Esophagus squamous epithelium (tissue), 5 donors: ENCODE measurements around the gene TOM1L1. TPM values are rescaled to one million over a fixed set of nuclear protein-coding genes. Genes with fewer than 3 reads are reported as not detected.

Experiments used
- DNase-seq: peaks from one replicate; lab custom pipeline; 2025; lab: John Stamatoyannopoulos, UW
- H3K27ac ChIP-seq, 4 donors: fragments of 200-600 bp; sonication (generic); one replicate each; pipeline ENCODE4 v1.5.1; 2016 to 2019; ENCODE audit warnings: mild to moderate bottlenecking in 1 of 4
- H3K27me3 ChIP-seq, 4 donors: fragments of 200-600 bp; sonication (generic); 1 replicate in 3 of 4; 2 replicates in 1 of 4; pipeline versions ENCODE4 v1.5.1 to v1.6.0; 2017 to 2021; ENCODE audit warnings: antibody characterized with exemption in 1 of 4
- H3K36me3 ChIP-seq, 3 donors: fragments of 200-600 bp; sonication (generic); one replicate each; pipeline ENCODE4 v1.5.1; 2016 to 2019
- H3K4me1 ChIP-seq, 3 donors: fragments of 200-600 bp; sonication (generic); one replicate each; pipeline ENCODE4 v1.5.1; 2017 to 2019
- H3K4me3 ChIP-seq, 4 donors: fragments of 200-600 bp; sonication (generic); 1 replicate in 3 of 4; 2 replicates in 1 of 4; pipeline ENCODE4 v1.5.1; 2016 to 2019; ENCODE audit warnings: mild to moderate bottlenecking in 2 of 4, moderate library complexity in 1 of 4
- H3K9me3 ChIP-seq, 3 donors: fragments of 200-600 bp; sonication (generic); one replicate each; pipeline ENCODE4 v1.5.1; 2016 to 2019
- POLR2A ChIP-seq, 4 donors: fragments of 450-650 bp; IDR thresholded peaks; one replicate each; pipeline ENCODE4 v1.6.1; 2017; ENCODE audit warnings: antibody characterized with exemption in 4 of 4, mild to moderate bottlenecking in 4 of 4, moderate library complexity in 3 of 4
- WGBS, 2 donors: methylation state at CpG; one replicate each; pipeline ENCODE4 v1.1.5; 2018; 5-methylcytosine and 5-hydroxymethylcytosine counted together
- intact Hi-C: fragments of 100-400 bp; cut with DNase I; formaldehyde crosslinking; loops from one replicate; pipeline ENCODE4 v1.15.0; 2022
- total RNA-seq, 4 donors: library from RNA; depleted of rRNA; stranded (reverse); fragments of >200 nt; gene quantifications; one replicate each; pipeline ENCODE4 v1.1.0, GENCODE V29; 2016
- TF ChIP-seq, protein P1 (sequence below), 6 experiments: fragments of 450-650 bp in 4 of 6; fragments of 200-600 bp in 2 of 6; sonication (generic) in 2 of 6; IDR thresholded peaks; one replicate each; pipeline ENCODE4 v1.5.1; 2016 to 2019; ENCODE audit warnings: antibody characterized with exemption in 6 of 6, mild to moderate bottlenecking in 4 of 6, moderate library complexity in 4 of 6
- donor health status: DM: yes; HTN: yes; CAD: no.

Gene TOM1L1
- total RNA-seq, 4 donors from 2014 or later, result 31.6 to 42.5 (median 40.0) TPM

GRCh38 chr17:54971901-54972300 is 71.2 kb downstream of the TOM1L1 start:
- DNase-seq, result no peak
- WGBS, 2 donors, result 93 to 100% methylated on average over 3 of the region's 3 CpGs
- no peaks in the 10 kb centered on the region for H3K27me3 ChIP-seq
- H3K4me3 ChIP-seq, result no peak overlapping the region
- H3K4me1 ChIP-seq, result peaks cover 7 to 23% (median 13%) of the 10 kb centered on the region in 3 donors
- TF ChIP-seq POLR2A (IDR thresholded peaks at IDR 0.05), result no peak
- TF ChIP-seq, protein P1, sequence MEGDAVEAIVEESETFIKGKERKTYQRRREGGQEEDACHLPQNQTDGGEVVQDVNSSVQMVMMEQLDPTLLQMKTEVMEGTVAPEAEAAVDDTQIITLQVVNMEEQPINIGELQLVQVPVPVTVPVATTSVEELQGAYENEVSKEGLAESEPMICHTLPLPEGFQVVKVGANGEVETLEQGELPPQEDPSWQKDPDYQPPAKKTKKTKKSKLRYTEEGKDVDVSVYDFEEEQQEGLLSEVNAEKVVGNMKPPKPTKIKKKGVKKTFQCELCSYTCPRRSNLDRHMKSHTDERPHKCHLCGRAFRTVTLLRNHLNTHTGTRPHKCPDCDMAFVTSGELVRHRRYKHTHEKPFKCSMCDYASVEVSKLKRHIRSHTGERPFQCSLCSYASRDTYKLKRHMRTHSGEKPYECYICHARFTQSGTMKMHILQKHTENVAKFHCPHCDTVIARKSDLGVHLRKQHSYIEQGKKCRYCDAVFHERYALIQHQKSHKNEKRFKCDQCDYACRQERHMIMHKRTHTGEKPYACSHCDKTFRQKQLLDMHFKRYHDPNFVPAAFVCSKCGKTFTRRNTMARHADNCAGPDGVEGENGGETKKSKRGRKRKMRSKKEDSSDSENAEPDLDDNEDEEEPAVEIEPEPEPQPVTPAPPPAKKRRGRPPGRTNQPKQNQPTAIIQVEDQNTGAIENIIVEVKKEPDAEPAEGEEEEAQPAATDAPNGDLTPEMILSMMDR (IDR thresholded peaks at IDR 0.05), result no peak
- H3K27ac ChIP-seq, result no peak overlapping the region
- intact Hi-C loops, result no loop called here
- no peaks in the 10 kb centered on the region for H3K9me3 ChIP-seq
- no peaks in the 10 kb centered on the region for H3K36me3 ChIP-seq

GRCh38 chr17:54972406-54973138 is 71.9 kb downstream of the TOM1L1 start:
- 75 to 78% methylated on average over 3 of the region's 3 CpGs for WGBS, 2 donors
- no peak overlapping the region for H3K27ac ChIP-seq
- no peak for TF ChIP-seq POLR2A (IDR thresholded peaks at IDR 0.05)
- TF ChIP-seq, protein P1 (IDR thresholded peaks at IDR 0.05), result no peak

DNA sequence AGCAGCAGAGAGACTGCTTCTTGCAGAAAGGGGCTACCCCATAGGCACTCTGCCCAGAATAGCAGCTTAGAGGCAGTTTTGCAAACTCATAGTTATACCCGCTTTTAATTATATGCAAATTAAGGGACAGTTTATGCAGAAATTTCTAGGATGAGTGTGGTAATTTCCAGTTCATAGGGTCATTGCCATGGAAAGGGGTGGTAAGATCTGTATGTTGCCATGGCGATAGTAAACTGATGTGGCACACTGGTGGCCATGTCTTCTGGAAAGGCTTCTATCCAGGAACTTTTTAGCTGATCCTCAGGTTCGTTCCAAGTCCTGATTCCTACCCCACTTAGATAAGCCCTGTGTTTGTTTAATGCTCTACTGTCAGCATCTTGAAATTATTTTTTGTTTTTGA is 74.1 kb downstream of the TOM1L1 start:
- TF ChIP-seq, protein P1 (IDR thresholded peaks at IDR 0.05), result no peak
- TF ChIP-seq POLR2A (IDR thresholded peaks at IDR 0.05), result no peak
- DNase-seq, result no peak
- Histone ChIP-seq H3K4me1 (peaks cover 0 to 4% (median 1%) of the 10 kb centered on the region in 3 donors), H3K27ac (no peak overlapping the region), H3K4me3 (no peak overlapping the region), H3K9me3 (no peaks in the 10 kb centered on the region), H3K36me3 (no peaks in the 10 kb centered on the region), H3K27me3 (no peaks in the 10 kb centered on the region)
- WGBS, 2 donors, result 84 to 90% methylated on average over 3 of the region's 3 CpGs
- intact Hi-C loops, result no loop called here

More at GRCh38 chr17:54972406-54973138, 71.9 kb downstream of the TOM1L1 start:
- H3K36me3 ChIP-seq, result no peaks in the 10 kb centered on the region
- intact Hi-C loops, result no loop called here
- no peak overlapping the region for H3K4me3 ChIP-seq
- no peaks in the 10 kb centered on the region for H3K9me3 ChIP-seq
- no peaks in the 10 kb centered on the region for H3K27me3 ChIP-seq
- H3K4me1 ChIP-seq, result peaks cover 2 to 17% (median 7%) of the 10 kb centered on the region in 3 donors
- no peak for DNase-seq

DNA sequence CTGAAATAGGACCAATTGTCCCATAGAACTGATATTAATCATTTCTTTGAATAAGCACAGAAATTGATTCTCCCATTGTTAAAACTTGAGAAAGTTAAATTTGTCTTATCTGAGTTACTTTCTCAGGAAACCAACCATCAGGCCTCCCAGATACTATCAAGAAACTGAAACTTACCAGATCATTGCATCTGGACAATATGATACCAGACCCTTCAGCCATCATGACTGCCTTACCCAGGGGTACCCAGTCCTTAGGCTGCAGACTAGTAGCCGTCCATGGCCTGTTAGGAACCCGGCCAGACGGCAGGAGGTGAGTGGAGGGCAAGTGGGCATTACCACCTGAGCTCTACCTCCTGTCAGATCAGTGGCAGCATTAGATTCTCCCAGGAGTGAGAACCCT is 75.7 kb downstream of the TOM1L1 start:
- intact Hi-C loops, result no loop called here
- no peak for DNase-seq
- WGBS, 2 donors, result 89 to 100% methylated on average over 2 to 3 of the region's 3 CpGs
- TF ChIP-seq POLR2A (IDR thresholded peaks at IDR 0.05), result no peak
- TF ChIP-seq, protein P1 (IDR thresholded peaks at IDR 0.05), result no peak
- H3K27ac ChIP-seq, result no peak overlapping the region
- no peaks in the 10 kb centered on the region for H3K4me1 ChIP-seq
- H3K4me3 ChIP-seq, result no peak overlapping the region
- no peaks in the 10 kb centered on the region for H3K27me3 ChIP-seq
- peaks cover 0 to 7% (median 0%) of the 10 kb centered on the region in 3 donors for H3K9me3 ChIP-seq
- H3K36me3 ChIP-seq, result no peaks in the 10 kb centered on the region

GRCh38 chr17:54977744-54978143 is 77.1 kb downstream of the TOM1L1 start:
- peaks cover 0 to 7% (median 0%) of the 10 kb centered on the region in 3 donors for H3K9me3 ChIP-seq
- no peak overlapping the region for H3K27ac ChIP-seq
- intact Hi-C loops, result no loop called here
- H3K4me1 ChIP-seq, result no peaks in the 10 kb centered on the region
- DNase-seq, result no peak
- H3K4me3 ChIP-seq, result no peak overlapping the region
- WGBS, 2 donors, result 90 to 93% methylated on average over 2 of the region's 2 CpGs
- H3K27me3 ChIP-seq, result no peaks in the 10 kb centered on the region
- TF ChIP-seq, protein P1 (IDR thresholded peaks at IDR 0.05), result no peak
- TF ChIP-seq POLR2A (IDR thresholded peaks at IDR 0.05), result no peak
- H3K36me3 ChIP-seq, result no peaks in the 10 kb centered on the region
